A673 (cell line): ENCODE results near the gene PDE6C. TPM values are rescaled to one million over a fixed set of nuclear protein-coding genes. Genes with fewer than 3 reads are reported as not detected.
A peak's percentile ranks its signal among the peaks of the same experiment; 100 is the strongest.

ENCODE experiments used
- BruUV-seq: library from RNA; stranded (reverse); fragments of 400-500 nt; replicated peaks from 2 replicates; lab custom pipeline; 2021; lab: Mats Ljungman, UMichigan
- CTCF ChIA-PET: fragments of 300-600 bp; sonication (Branson Sonifier 250); formaldehyde crosslinking; loops from one replicate; lab custom pipeline; 2022; ENCODE audit warnings: antibody characterized with exemption; lab: Charles Lee
- POLR2A ChIA-PET: fragments of 300-600 bp; sonication (Branson Sonifier 250); formaldehyde crosslinking; loops from one replicate; lab custom pipeline; 2022; ENCODE audit warnings: antibody characterized with exemption; ENCODE audit not compliant: low non-redundant PET; lab: Charles Lee
- DNase-seq: peaks from one replicate; pipeline ENCODE4 v3.0.0-alpha.2; 2015; ENCODE audit warnings: low spot score
- H3K27ac ChIP-seq: fragments of 200-600 bp; sonication (generic); 2 replicates; pipeline ENCODE4 v1.5.1; 2016; ENCODE audit warnings: mixed run types, low read depth, mild to moderate bottlenecking, mixed read lengths, antibody characterized with exemption, low read length; ENCODE audit not compliant: poor library complexity, severe bottlenecking
- H3K27me3 ChIP-seq: fragments of 200-600 bp; sonication (generic); replicated peaks from 2 replicates; pipeline ENCODE4 v1.6.1; 2017; ENCODE audit warnings: mixed run types, low read depth, mild to moderate bottlenecking, mixed read lengths, antibody characterized with exemption, low read length; ENCODE audit not compliant: insufficient read depth, poor library complexity
- H3K36me3 ChIP-seq: fragments of 200-600 bp; sonication (generic); 2 replicates; pipeline ENCODE4 v1.6.1; 2016; ENCODE audit warnings: mixed run types, mild to moderate bottlenecking, mixed read lengths, antibody characterized with exemption, low read length; ENCODE audit not compliant: insufficient read depth, poor library complexity, severe bottlenecking
- H3K4me1 ChIP-seq: fragments of 200-600 bp; sonication (generic); 2 replicates; pipeline ENCODE4 v1.6.1; 2017; ENCODE audit warnings: mixed run types, mild to moderate bottlenecking, mixed read lengths, antibody characterized with exemption, low read length; ENCODE audit not compliant: insufficient read depth, poor library complexity, severe bottlenecking
- H3K4me3 ChIP-seq: fragments of 200-600 bp; sonication (generic); 2 replicates; pipeline ENCODE4 v1.5.1; 2016; ENCODE audit warnings: low read depth, mixed run types, mild to moderate bottlenecking, mixed read lengths, low read length; ENCODE audit not compliant: poor library complexity, severe bottlenecking
- H3K9me3 ChIP-seq: fragments of 200-600 bp; sonication (generic); 2 replicates; pipeline ENCODE4 v1.6.1; 2016; ENCODE audit warnings: mixed run types, low read depth, mild to moderate bottlenecking, mixed read lengths, antibody characterized with exemption, low read length; ENCODE audit not compliant: poor library complexity, severe bottlenecking
- EZH2 ChIP-seq: fragments of 200-600 bp; sonication (generic); IDR thresholded peaks from 2 replicates; pipeline ENCODE4 v1.6.1; 2017; ENCODE audit warnings: borderline replicate concordance, low read depth, mild to moderate bottlenecking, mixed read lengths, antibody characterized with exemption, low read length; ENCODE audit not compliant: poor library complexity, severe bottlenecking
- intact Hi-C: fragments of 100-400 bp; cut with micrococcal nuclease; formaldehyde crosslinking; loops from one replicate; pipeline ENCODE4 v1.10.0; 2022; ENCODE audit not compliant: unreplicated experiment
- total RNA-seq: library from RNA; stranded (reverse); gene quantifications from 2 replicates; pipeline ENCODE4 v1.2.3, GENCODE V29; 2021
- TF ChIP-seq, protein P1 (sequence below): fragments of 300-800, 200-600 bp; sonication (generic); conservative IDR thresholded peaks from 2 replicates; pipeline ENCODE4 v1.5.1; 2017; ENCODE audit warnings: low read depth, mild to moderate bottlenecking, antibody characterized with exemption, low read length, moderate library complexity, mixed read lengths

Gene PDE6C
- total RNA-seq, 1 experiment from 2014 or later = not detected

DNA sequence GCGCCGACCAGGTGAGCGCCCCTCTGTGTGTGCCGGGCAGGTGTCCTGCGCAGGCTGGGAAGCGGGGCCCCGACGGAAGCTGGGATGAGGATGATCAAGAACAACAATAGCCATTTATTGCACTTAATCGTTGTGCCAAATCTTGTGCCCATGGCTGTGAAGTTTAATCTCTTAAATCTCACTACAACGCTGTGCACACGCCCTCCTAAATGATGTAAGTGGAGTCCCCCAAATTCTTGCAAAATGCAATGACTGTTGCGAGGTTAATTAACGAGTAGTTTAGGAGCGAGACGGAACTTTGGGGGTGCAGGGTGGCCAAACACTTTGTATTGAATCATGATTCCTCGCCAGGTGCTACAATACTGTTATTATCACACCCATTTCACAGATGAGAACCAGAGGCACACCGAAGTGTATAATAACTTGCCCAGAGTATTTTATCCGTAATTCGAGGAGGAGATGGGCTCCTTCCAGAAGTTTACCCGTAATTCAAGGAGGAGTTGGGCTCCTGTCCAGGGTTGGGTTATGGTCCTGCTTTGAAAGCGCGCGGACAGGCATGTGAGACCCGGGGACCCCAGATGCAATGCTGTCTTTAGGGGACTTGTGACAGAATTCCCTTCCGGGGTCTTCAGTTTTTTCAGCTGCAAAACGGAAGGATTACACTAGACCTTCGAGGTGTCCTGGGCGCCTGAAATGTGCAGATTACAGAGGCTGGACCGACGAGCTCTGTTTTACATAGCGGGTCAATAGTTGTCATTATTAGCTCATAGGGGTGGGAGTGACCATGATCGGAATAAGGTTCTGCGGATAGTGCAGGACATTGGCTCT, 44.8 kb upstream of the PDE6C start:
- Histone ChIP-seq H3K9me3 (no peaks in the 10 kb centered on the region), H3K4me3 (no peak overlapping the region), H3K4me1 (no peaks in the 10 kb centered on the region), H3K36me3 (no peaks in the 10 kb centered on the region), H3K27me3 (peaks cover 71% of the 10 kb centered on the region), H3K27ac (no peak overlapping the region)
- TF ChIP-seq, protein P1, sequence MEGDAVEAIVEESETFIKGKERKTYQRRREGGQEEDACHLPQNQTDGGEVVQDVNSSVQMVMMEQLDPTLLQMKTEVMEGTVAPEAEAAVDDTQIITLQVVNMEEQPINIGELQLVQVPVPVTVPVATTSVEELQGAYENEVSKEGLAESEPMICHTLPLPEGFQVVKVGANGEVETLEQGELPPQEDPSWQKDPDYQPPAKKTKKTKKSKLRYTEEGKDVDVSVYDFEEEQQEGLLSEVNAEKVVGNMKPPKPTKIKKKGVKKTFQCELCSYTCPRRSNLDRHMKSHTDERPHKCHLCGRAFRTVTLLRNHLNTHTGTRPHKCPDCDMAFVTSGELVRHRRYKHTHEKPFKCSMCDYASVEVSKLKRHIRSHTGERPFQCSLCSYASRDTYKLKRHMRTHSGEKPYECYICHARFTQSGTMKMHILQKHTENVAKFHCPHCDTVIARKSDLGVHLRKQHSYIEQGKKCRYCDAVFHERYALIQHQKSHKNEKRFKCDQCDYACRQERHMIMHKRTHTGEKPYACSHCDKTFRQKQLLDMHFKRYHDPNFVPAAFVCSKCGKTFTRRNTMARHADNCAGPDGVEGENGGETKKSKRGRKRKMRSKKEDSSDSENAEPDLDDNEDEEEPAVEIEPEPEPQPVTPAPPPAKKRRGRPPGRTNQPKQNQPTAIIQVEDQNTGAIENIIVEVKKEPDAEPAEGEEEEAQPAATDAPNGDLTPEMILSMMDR = no peak
- peak; percentile 55 for TF ChIP-seq EZH2
- no peak for DNase-seq
- ChIA-PET CTCF (no interaction called here), POLR2A (no interaction called here)
- BruUV-seq = no TSS peak
- intact Hi-C loops = no loop called here

DNA sequence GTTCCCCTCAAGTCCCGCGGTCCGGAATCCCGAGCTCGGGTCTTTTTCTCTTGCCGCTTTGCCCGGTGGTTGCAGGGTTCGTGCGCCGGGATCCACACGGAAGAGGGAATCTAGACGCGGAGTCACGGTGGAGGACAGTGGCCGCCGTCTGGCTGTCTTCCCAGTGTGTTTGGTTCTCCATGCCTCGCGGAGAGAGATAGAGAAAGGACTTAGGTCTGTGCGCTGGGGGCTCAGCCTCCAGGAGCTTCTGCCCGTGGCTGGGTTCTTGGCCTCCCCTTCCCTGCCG, 44.3 kb upstream of the PDE6C start:
- Histone ChIP-seq H3K27me3 (peaks cover 71% of the 10 kb centered on the region), H3K4me1 (no peaks in the 10 kb centered on the region), H3K36me3 (no peaks in the 10 kb centered on the region), H3K4me3 (no peak overlapping the region), H3K9me3 (no peaks in the 10 kb centered on the region), H3K27ac (no peak overlapping the region)
- TF ChIP-seq EZH2 = peak; percentile 11
- TF ChIP-seq, protein P1 = no peak
- no peak for DNase-seq
- ChIA-PET POLR2A (no interaction called here), CTCF (no interaction called here)
- intact Hi-C loops = no loop called here
- no TSS peak for BruUV-seq

- intact Hi-C loops = no loop called here
- Histone ChIP-seq H3K4me3 (no peak overlapping the region), H3K27ac (no peak overlapping the region), H3K4me1 (no peaks in the 10 kb centered on the region), H3K36me3 (no peaks in the 10 kb centered on the region), H3K27me3 (peaks cover 60% of the 10 kb centered on the region), H3K9me3 (no peaks in the 10 kb centered on the region)
- DNase-seq = no peak
- POLR2A ChIA-PET = no interaction called here
- TF ChIP-seq EZH2 = no peak
- TF ChIP-seq, protein P1 = no peak
- CTCF ChIA-PET = no interaction called here
- no TSS peak for BruUV-seq
Measured at GRCh38 chr10:93570383-93570782, 42.0 kb upstream of the PDE6C start.
